ENCODE data around the gene CEACAM7. TPM values are rescaled to one million over a fixed set of nuclear protein-coding genes. Genes with fewer than 3 reads are reported as not detected.
A peak's percentile ranks its signal among the peaks of the same experiment; 100 is the strongest.
"Not testable (repeated sequence)": the region's sequence is repeated elsewhere in the genome, so short reads cannot be mapped to it uniquely, and the experiment has no call there.

Gene CEACAM7
- polyA plus RNA-seq (ENCODE audit: insufficient read length): not detected

GRCh38 chr19:41688098-41688497 lies at the start of gene CEACAM7:
Gene CEACAM7 (minus strand): TSS chr19:41688270. CDS start chr19:41688165, 105 bp downstream.
- DNase-seq: no peak

- no peak for DNase-seq
Measured at GRCh38 chr19:41735071-41735600, 47.1 kb upstream of the CEACAM7 start.

DNA sequence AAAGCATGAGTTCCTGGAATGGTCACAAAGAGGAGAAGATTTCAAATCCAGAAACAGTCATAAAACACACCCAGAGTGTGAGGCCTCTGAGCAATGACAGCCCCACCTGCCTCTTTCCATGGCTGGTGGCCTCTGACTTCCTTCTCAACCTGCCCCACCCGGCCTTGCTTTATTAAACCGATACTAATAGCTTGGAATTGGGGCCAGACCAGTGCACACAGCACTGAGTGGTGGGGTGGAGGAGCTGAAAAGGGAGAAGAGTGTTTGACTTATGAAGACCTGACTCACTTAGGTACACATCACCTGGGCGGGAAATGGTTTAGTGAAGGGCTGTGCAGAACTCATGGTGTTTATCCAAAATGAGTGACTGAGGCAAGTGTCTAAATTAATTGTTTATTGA lies 46.5 kb upstream of the CEACAM7 start:
- DNase-seq: no peak

GRCh38 chr19:41734156-41734555 lies 46.1 kb upstream of the CEACAM7 start:
- DNase-seq: no peak

DNA sequence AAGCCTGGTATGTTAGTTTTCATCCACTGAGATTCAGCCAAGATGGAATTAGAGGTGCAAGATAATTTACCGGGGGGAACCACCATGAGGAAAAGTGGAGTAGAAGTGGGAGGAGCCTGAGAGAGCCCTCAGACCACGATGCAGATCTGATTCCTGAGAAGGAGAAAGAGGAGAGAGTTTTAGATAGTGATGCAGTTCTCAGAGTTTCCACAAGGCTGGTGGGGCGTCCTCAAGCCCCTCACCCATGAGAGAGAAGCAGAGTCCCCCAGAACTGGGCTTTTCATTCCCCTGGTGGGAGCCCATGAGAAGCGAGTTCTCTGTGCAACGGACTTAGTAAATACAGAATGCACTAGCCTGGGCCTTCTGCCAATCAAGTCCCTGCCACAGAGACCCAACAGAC lies 38.4 kb upstream of the CEACAM7 start:
- no peak for DNase-seq

DNA sequence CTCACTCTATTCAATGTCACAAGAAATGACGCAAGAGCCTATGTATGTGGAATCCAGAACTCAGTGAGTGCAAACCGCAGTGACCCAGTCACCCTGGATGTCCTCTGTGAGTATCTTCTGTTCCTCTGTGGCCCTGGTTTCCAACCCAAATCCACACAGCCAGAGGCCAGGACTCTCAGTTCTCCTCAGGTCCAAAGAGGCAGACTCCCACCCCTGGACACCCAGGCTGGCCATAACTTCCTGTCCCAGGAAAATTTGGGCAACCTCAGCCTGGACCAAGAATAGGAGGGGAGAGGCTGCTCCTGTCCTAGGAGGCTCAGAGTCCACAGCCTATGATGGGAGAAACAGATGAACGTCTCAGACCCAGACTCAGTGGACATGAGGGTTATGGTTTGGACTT lies 32.0 kb upstream of the CEACAM7 start:
- DNase-seq: no peak

- no peak for DNase-seq
Measured at GRCh38 chr19:41718761-41719160, 30.7 kb upstream of the CEACAM7 start.

DNA sequence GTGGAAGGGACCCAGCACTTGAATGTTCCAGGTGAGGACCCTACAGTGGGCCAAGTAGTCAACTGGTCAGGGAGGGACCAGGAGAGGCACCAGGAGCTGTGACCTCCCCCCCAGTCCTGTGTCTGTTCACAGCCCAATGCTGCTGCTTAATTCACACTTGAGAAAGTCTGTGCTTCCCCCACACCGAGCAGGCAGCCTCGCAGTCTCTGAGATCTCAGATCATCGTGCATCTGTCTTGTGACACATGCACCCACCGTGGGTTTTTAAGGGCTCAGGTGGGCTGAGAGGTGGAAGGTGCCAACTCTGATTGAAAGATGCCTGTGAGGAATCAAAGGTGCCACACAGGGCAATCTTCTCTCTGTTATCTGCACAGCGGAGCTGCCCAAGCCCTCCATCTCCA lies 26.5 kb upstream of the CEACAM7 start:
- no peak for DNase-seq

GRCh38 chr19:41711376-41712261 lies 23.5 kb upstream of the CEACAM7 start:
- no peak for DNase-seq

DNA sequence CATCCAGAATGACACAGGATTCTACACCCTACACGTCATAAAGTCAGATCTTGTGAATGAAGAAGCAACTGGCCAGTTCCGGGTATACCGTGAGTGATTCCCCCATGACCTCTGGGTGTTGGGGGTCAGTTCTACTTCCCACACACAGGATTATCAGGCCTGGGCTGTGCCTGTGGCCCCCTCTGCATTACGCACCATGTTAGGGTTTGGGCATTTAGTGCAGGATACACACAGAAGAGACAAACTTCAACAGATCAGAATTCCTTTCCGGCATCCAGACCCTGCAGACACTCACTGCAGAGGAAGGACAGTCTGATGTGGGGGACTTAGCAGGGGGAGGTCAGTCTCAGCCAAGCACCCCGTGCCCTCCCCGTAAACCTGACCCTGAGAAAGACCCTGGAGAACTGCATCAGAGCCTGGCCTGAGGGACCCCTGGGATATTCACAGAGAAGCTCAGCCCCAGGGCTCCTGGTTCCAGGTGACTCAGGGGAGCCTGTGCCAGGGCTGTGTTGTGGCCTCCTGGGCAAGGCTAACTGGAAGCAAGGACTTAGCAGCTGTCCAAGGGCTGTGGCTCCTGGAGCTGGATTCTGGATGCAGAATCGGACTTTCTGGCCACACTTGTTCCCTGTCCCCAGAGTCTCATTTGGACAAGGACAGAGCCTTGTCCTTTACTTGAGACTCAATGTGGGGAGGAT lies 22.0 kb upstream of the CEACAM7 start:
- no peak for DNase-seq

- not testable (repeated sequence) for DNase-seq
Measured at GRCh38 chr19:41709516-41709915, 21.4 kb upstream of the CEACAM7 start.

- DNase-seq: no peak
Measured at GRCh38 chr19:41708481-41708880, 20.4 kb upstream of the CEACAM7 start, which contains the start of gene CEACAM5. Gene CEACAM5 (plus strand): TSS chr19:41708626. CDS start chr19:41708732, 106 bp downstream.

GRCh38 chr19:41707871-41708371 lies 19.9 kb upstream of the CEACAM7 start:
- no peak for DNase-seq

DNA sequence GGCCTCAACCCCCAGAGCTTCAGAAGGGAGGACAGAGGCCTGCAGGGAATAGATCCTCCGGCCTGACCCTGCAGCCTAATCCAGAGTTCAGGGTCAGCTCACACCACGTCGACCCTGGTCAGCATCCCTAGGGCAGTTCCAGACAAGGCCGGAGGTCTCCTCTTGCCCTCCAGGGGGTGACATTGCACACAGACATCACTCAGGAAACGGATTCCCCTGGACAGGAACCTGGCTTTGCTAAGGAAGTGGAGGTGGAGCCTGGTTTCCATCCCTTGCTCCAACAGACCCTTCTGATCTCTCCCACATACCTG lies 19.4 kb upstream of the CEACAM7 start:
- no peak for DNase-seq

- no peak for DNase-seq
Measured at GRCh38 chr19:41706741-41707501, 18.9 kb upstream of the CEACAM7 start.

DNA sequence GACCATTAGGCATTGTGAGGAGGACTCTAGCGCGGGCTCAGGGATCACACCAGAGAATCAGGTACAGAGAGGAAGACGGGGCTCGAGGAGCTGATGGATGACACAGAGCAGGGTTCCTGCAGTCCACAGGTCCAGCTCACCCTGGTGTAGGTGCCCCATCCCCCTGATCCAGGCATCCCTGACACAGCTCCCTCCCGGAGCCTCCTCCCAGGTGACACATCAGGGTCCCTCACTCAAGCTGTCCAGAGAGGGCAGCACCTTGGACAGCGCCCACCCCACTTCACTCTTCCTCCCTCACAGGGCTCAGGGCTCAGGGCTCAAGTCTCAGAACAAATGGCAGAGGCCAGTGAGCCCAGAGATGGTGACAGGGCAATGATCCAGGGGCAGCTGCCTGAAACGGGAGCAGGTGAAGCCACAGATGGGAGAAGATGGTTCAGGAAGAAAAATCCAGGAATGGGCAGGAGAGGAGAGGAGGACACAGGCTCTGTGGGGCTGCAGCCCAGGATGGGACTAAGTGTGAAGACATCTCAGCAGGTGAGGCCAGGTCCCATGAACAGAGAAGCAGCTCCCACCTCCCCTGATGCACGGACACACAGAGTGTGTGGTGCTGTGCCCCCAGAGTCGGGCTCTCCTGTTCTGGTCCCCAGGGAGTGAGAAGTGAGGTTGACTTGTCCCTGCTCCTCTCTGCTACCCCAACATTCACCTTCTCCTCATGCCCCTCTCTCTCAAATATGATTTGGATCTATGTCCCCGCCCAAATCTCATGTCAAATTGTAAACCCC lies 17.5 kb upstream of the CEACAM7 start:
- peak; percentile 20 for DNase-seq

- no peak for DNase-seq
Measured at GRCh38 chr19:41703602-41704293, 15.7 kb upstream of the CEACAM7 start.

GRCh38 chr19:41702171-41702651 lies 14.1 kb upstream of the CEACAM7 start:
- no peak for DNase-seq

DNA sequence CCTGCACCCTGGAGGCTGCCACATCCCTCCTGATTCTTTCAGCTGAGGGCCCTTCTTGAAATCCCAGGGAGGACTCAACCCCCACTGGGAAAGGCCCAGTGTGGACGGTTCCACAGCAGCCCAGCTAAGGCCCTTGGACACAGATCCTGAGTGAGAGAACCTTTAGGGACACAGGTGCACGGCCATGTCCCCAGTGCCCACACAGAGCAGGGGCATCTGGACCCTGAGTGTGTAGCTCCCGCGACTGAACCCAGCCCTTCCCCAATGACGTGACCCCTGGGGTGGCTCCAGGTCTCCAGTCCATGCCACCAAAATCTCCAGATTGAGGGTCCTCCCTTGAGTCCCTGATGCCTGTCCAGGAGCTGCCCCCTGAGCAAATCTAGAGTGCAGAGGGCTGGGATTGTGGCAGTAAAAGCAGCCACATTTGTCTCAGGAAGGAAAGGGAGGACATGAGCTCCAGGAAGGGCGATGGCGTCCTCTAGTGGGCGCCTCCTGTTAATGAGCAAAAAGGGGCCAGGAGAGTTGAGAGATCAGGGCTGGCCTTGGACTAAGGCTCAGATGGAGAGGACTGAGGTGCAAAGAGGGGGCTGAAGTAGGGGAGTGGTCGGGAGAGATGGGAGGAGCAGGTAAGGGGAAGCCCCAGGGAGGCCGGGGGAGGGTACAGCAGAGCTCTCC lies 13.5 kb upstream of the CEACAM7 start:
- no peak for DNase-seq
